Right lung (tissue), 5 donors: ENCODE data around the gene TMEM101. TPM values are rescaled to one million over a fixed set of nuclear protein-coding genes. Genes with fewer than 3 reads are reported as not detected.

Source experiments
- DNase-seq, 2 donors: peaks; one replicate each; pipeline ENCODE4 v3.0.0-alpha.2; 2013
- polyA plus RNA-seq, 5 donors: library from polyadenylated mRNA; unstranded; fragments of 120-200 nt; gene quantifications; one replicate each; pipeline versions ENCODE4 v1.2.1 to v1.2.3, GENCODE V29; 2013; ENCODE audit warnings: inconsistent platforms in 1 of 5, low replicate concordance in 1 of 5; ENCODE audit not compliant: insufficient read length in 5 of 5, insufficient read depth in 1 of 5

TMEM101 gene
- polyA plus RNA-seq, 5 donors = 41.5 to 48.1 (median 42.7) TPM

- DNase-seq = no peak
These were observed 12.5 kb downstream of the TMEM101 start for GRCh38 chr17:44002141-44002848.

- DNase-seq = no peak
These were observed 13.3 kb downstream of the TMEM101 start for GRCh38 chr17:44001461-44001920.

- DNase-seq = no peak
These were observed 13.8 kb downstream of the TMEM101 start for GRCh38 chr17:44000871-44001460.

- DNase-seq = no peak
These were observed 14.5 kb downstream of the TMEM101 start for GRCh38 chr17:44000141-44000860.

- no peak for DNase-seq
These were observed 15.7 kb downstream of the TMEM101 start for GRCh38 chr17:43999024-43999423.

- DNase-seq = no peak
These were observed 16.2 kb downstream of the TMEM101 start for GRCh38 chr17:43998552-43998951.

- peak in 1 of 2 donors; percentile 28 for DNase-seq
These were observed 17.6 kb downstream of the TMEM101 start for GRCh38 chr17:43997180-43997579.

- no peak for DNase-seq
These were observed 19.7 kb downstream of the TMEM101 start for GRCh38 chr17:43995150-43995471.

GRCh38 chr17:43994272-43995149 is 20.3 kb downstream of the TMEM101 start:
- peak in 1 of 2 donors; percentile 18 for DNase-seq

- no peak for DNase-seq
These were observed 22.1 kb downstream of the TMEM101 start for GRCh38 chr17:43992641-43993040.

- DNase-seq = no peak
These were observed 26.5 kb downstream of the TMEM101 start for GRCh38 chr17:43988301-43988700.

- no peak for DNase-seq
These were observed 27.4 kb downstream of the TMEM101 start for GRCh38 chr17:43987131-43988021.

- no peak for DNase-seq
These were observed 28.4 kb downstream of the TMEM101 start for GRCh38 chr17:43986225-43986981.

- no peak for DNase-seq
These were observed 30.2 kb downstream of the TMEM101 start for GRCh38 chr17:43984521-43984920.

- DNase-seq = no peak
These were observed 31.0 kb downstream of the TMEM101 start for GRCh38 chr17:43983515-43984411.

GRCh38 chr17:43983196-43983514 is 31.6 kb downstream of the TMEM101 start:
- no peak for DNase-seq

- DNase-seq = no peak
These were observed 32.6 kb downstream of the TMEM101 start for GRCh38 chr17:43982171-43982570.

- no peak for DNase-seq
These were observed 35.1 kb downstream of the TMEM101 start for GRCh38 chr17:43979671-43980070.

- DNase-seq = no peak
These were observed 35.8 kb downstream of the TMEM101 start for GRCh38 chr17:43979011-43979410.
